Natural killer cell (primary cell): ENCODE results near the gene RFC4. TPM values are rescaled to one million over a fixed set of nuclear protein-coding genes. Genes with fewer than 3 reads are reported as not detected.

Experiments used
- ATAC-seq, 3 donors: fragments of 150-1000 bp in 2 of 3; fragments of 200-7000 bp in 1 of 3; cut with Tn5 transposase; 1 replicate in 1 of 3; 2 replicates in 2 of 3; pipeline ENCODE4 v1.10.0; 2021; ENCODE audit warnings: mild to moderate bottlenecking in 2 of 3, moderate library complexity in 2 of 3
- DNase-seq, 2 donors: peaks; one replicate each; pipeline versions ENCODE4 v3.0.0 to v3.0.0-alpha.2; 2013 to 2021; ENCODE audit warnings: mixed read lengths in 1 of 2
- H3K27ac ChIP-seq: one replicate; pipeline ENCODE4 v1.5.1; 2013; ENCODE audit warnings: mild to moderate bottlenecking, low read length
- H3K27me3 ChIP-seq: one replicate; pipeline ENCODE4 v1.6.1; 2013; ENCODE audit warnings: low read length; ENCODE audit not compliant: control insufficient read depth, insufficient read depth
- H3K36me3 ChIP-seq: one replicate; pipeline ENCODE4 v1.6.1; 2013; ENCODE audit warnings: low read length; ENCODE audit not compliant: control insufficient read depth, insufficient read depth
- H3K4me1 ChIP-seq: one replicate; pipeline ENCODE4 v1.6.1; 2013; ENCODE audit warnings: low read length; ENCODE audit not compliant: control insufficient read depth, insufficient read depth
- H3K4me3 ChIP-seq: one replicate; pipeline ENCODE4 v1.5.1; 2013; ENCODE audit warnings: low read length
- H3K9me3 ChIP-seq: one replicate; pipeline ENCODE4 v1.6.1; 2013; ENCODE audit warnings: low read length; ENCODE audit not compliant: control insufficient read depth, insufficient read depth
- H3K27ac Mint-ChIP-seq, 2 donors: one replicate each; pipeline ENCODE4 v1.8.0; 2022; ENCODE audit warnings: mild to moderate bottlenecking in 2 of 2, mixed read lengths in 2 of 2, moderate library complexity in 1 of 2
- H3K27me3 Mint-ChIP-seq, 2 donors: one replicate each; pipeline ENCODE4 v1.8.0; 2022; ENCODE audit warnings: low read depth in 2 of 2, mixed read lengths in 2 of 2
- H3K36me3 Mint-ChIP-seq: one replicate; pipeline ENCODE4 v1.8.0; 2022; ENCODE audit warnings: mixed read lengths
- H3K4me1 Mint-ChIP-seq, 2 donors: one replicate each; pipeline ENCODE4 v1.8.0; 2022; ENCODE audit warnings: mixed read lengths in 2 of 2
- H3K4me3 Mint-ChIP-seq: one replicate; pipeline ENCODE4 v1.8.0; 2022; ENCODE audit warnings: mild to moderate bottlenecking, moderate library complexity, mixed read lengths
- H3K9me3 Mint-ChIP-seq, 2 donors: one replicate each; pipeline ENCODE4 v1.8.0; 2022; ENCODE audit warnings: mixed read lengths in 2 of 2
- CTCF ChIP-seq: fragments of 200-600 bp; IDR thresholded peaks from one replicate; pipeline ENCODE4 v1.8.0; 2022; ENCODE audit warnings: antibody characterized with exemption
- WGBS: methylation state at CpG from one replicate; pipeline ENCODE4 v1.1.7; 2013; ENCODE audit warnings: missing lambda C conversion rate; ENCODE audit not compliant: insufficient coverage; 5-methylcytosine and 5-hydroxymethylcytosine counted together
- intact Hi-C: fragments of 100-400 bp; cut with micrococcal nuclease; formaldehyde crosslinking; loops from one replicate; pipeline ENCODE4 v1.14.2; 2022
- total RNA-seq, 4 donors: library from RNA; stranded (reverse); fragments of 120-200 nt in 1 of 4; gene quantifications; one replicate each; pipeline versions ENCODE4 v1.2.3 to v1.2.4, GENCODE V29; 2013 to 2022

The RFC4 gene
- total RNA-seq, 3 donors from 2014 or later (not counting 1 experiment from before 2014, with no cell fraction given), result 16.8 to 21.6 (median 17.3) TPM

- no peak overlapping the region for H3K4me3 ChIP-seq
- no peak for TF ChIP-seq CTCF
- intact Hi-C loops, result no loop called here
- H3K9me3 ChIP-seq, result peaks cover 5% of the 10 kb centered on the region
- Mint-ChIP-seq H3K4me3 (no peak overlapping the region), H3K4me1 (no peaks in the 10 kb centered on the region), H3K27ac (no peak overlapping the region), H3K9me3 (no peaks in the 10 kb centered on the region), H3K27me3 (peaks cover 5 to 9% of the 10 kb centered on the region in 2 donors), H3K36me3 (no peaks in the 10 kb centered on the region)
- no peaks in the 10 kb centered on the region for H3K4me1 ChIP-seq
- H3K27me3 ChIP-seq, result no peaks in the 10 kb centered on the region
- 97% methylated on average over 8 of the region's 8 CpGs for WGBS
- no peak for DNase-seq
- no peak overlapping the region for H3K27ac ChIP-seq
- no peaks in the 10 kb centered on the region for H3K36me3 ChIP-seq
- ATAC-seq, result no peak
These were observed 45.3 kb downstream of the RFC4 start for GRCh38 chr3:186760897-186761447.

- ATAC-seq (no peak), DNase-seq (no peak)
- Histone ChIP-seq H3K4me3 (no peak overlapping the region), H3K27me3 (no peaks in the 10 kb centered on the region), H3K27ac (no peak overlapping the region), H3K36me3 (no peaks in the 10 kb centered on the region), H3K9me3 (no peaks in the 10 kb centered on the region), H3K4me1 (no peaks in the 10 kb centered on the region)
- Mint-ChIP-seq H3K4me3 (no peak overlapping the region), H3K9me3 (no peaks in the 10 kb centered on the region), H3K27me3 (peaks cover 5 to 10% of the 10 kb centered on the region in 2 donors), H3K4me1 (no peaks in the 10 kb centered on the region), H3K27ac (no peak overlapping the region), H3K36me3 (no peaks in the 10 kb centered on the region)
- 96% methylated on average over 10 of the region's 10 CpGs for WGBS
- intact Hi-C loops, result no loop called here
- TF ChIP-seq CTCF, result no peak
These were observed 46.0 kb downstream of the RFC4 start for GRCh38 chr3:186760141-186760833.

- ATAC-seq, result no peak
- no peaks in the 10 kb centered on the region for H3K9me3 ChIP-seq
- 59% methylated on average over 7 of the region's 11 CpGs for WGBS
- H3K4me3 Mint-ChIP-seq, result no peak overlapping the region
- no peaks in the 10 kb centered on the region for H3K36me3 ChIP-seq
- H3K27me3 ChIP-seq, result no peaks in the 10 kb centered on the region
- no peaks in the 10 kb centered on the region for H3K9me3 Mint-ChIP-seq
- H3K4me3 ChIP-seq, result no peak overlapping the region
- H3K27ac Mint-ChIP-seq, result no peak overlapping the region
- intact Hi-C loops, result no loop called here
- no peaks in the 10 kb centered on the region for H3K4me1 Mint-ChIP-seq
- H3K36me3 Mint-ChIP-seq, result no peaks in the 10 kb centered on the region
- H3K27me3 Mint-ChIP-seq, result peaks cover 5 to 14% of the 10 kb centered on the region in 2 donors
- H3K27ac ChIP-seq, result no peak overlapping the region
- H3K4me1 ChIP-seq, result no peaks in the 10 kb centered on the region
- TF ChIP-seq CTCF, result no peak
- no peak for DNase-seq
These were observed 46.9 kb downstream of the RFC4 start for GRCh38 chr3:186759231-186759930.
